Activated gamma-delta T cell treated with anti-CD3 and anti-CD28 coated beads, Interleukin-2, amount 50 U/mL, for 16 hours (primary cell): Measurements from ENCODE around the gene PLVAP.

Experiments
- DNase-seq: peaks from one replicate; pipeline ENCODE4 v3.0.0-alpha.2; 2020; ENCODE audit warnings: low read depth

PLVAP gene

GRCh38 chr19:17302391-17303166, 74.6 kb downstream of the PLVAP start:
- no peak for DNase-seq
